Activated naive CD4-positive, alpha-beta T cell treated with anti-CD3 and anti-CD28 coated beads for 36 hours (primary cell): ENCODE results near the gene HDAC10. TPM values are rescaled to one million over a fixed set of nuclear protein-coding genes. Genes with fewer than 3 reads are reported as not detected.

Source experiments
- total RNA-seq, 2 experiments: library from RNA; stranded (reverse); gene quantifications; one replicate each; pipeline ENCODE4 v1.2.3, GENCODE V29; 2021

Gene HDAC10
- total RNA-seq, 2 experiments from 2014 or later = 35.4 to 38.0 TPM

Other genes starting within 250 kb of the HDAC10 start
- under 1 TPM; 0.12 to 0.15 TPM for gene IL17REL, start 238.5 kb downstream of the HDAC10 start, total RNA-seq
- not detected for gene TTLL8, start 193.0 kb downstream of the HDAC10 start, total RNA-seq
- under 1 TPM in 1 of 2 experiments, not detected in 1; 0.05 TPM for gene MLC1, start 165.8 kb downstream of the HDAC10 start, total RNA-seq
- gene MOV10L1, start 161.3 kb downstream of the HDAC10 start, total RNA-seq = not detected
- 1 to 10 TPM; 1.2 to 1.7 TPM for gene PANX2, start 80.5 kb downstream of the HDAC10 start, total RNA-seq
- gene TRABD, start 65.4 kb downstream of the HDAC10 start, total RNA-seq = 10 to 100 TPM; 61.0 to 62.8 TPM
- gene SELENOO, start 50.3 kb downstream of the HDAC10 start, total RNA-seq = 10 to 100 TPM; 16.5 to 16.7 TPM
- 10 to 100 TPM; 44.5 to 47.8 TPM for gene TUBGCP6, start 6.2 kb downstream of the HDAC10 start, total RNA-seq
- 10 to 100 TPM; 12.3 to 12.4 TPM for gene MAPK12, start 10.4 kb upstream of the HDAC10 start, total RNA-seq
- 10 to 100 TPM; 17.5 to 17.9 TPM for gene MAPK11, start 19.1 kb upstream of the HDAC10 start, total RNA-seq
- 10 to 100 TPM in 1 of 2 experiments, 1 to 10 TPM in 1; 9.8 to 10.4 TPM for gene PLXNB2, start 56.4 kb upstream of the HDAC10 start, total RNA-seq
- gene DENND6B, start 75.7 kb upstream of the HDAC10 start, total RNA-seq = 1 to 10 TPM; 1.8 to 2.1 TPM
- gene PPP6R2, start 92.1 kb upstream of the HDAC10 start, total RNA-seq = 10 to 100 TPM; 33.7 to 34.7 TPM
- gene SBF1, start 223.8 kb upstream of the HDAC10 start, total RNA-seq = 100 to 1,000 TPM; 100 TPM
- 1 to 10 TPM; 7.5 to 8.3 TPM for gene ADM2, start 230.3 kb upstream of the HDAC10 start, total RNA-seq
- under 1 TPM in 1 of 2 experiments, not detected in 1; 0.31 TPM for gene MIOX, start 235.6 kb upstream of the HDAC10 start, total RNA-seq